HG02642 (cell line): Measurements from ENCODE around the gene NTRK2.

ENCODE experiments used
- ATAC-seq: cut with Tn5 transposase; IDR thresholded peaks from one replicate; pipeline ENCODE4 v1.9.1; 2021; ENCODE audit warnings: mild to moderate bottlenecking; ENCODE audit not compliant: unreplicated experiment, poor library complexity

NTRK2 gene

GRCh38 chr9:84921175-84921574 is 251.6 kb downstream of the NTRK2 start:
- ATAC-seq: no peak

GRCh38 chr9:84922051-84922450 is 252.5 kb downstream of the NTRK2 start:
- no peak for ATAC-seq

GRCh38 chr9:84924266-84924665 is 254.7 kb downstream of the NTRK2 start:
- no peak for ATAC-seq

GRCh38 chr9:84925225-84925872 is 255.8 kb downstream of the NTRK2 start:
- ATAC-seq: no peak

GRCh38 chr9:84926793-84927192 is 257.3 kb downstream of the NTRK2 start:
- ATAC-seq: no peak

- no peak for ATAC-seq
Observed at GRCh38 chr9:84928419-84928818, 258.9 kb downstream of the NTRK2 start.

- no peak for ATAC-seq
Observed at GRCh38 chr9:84929068-84929467, 259.5 kb downstream of the NTRK2 start.

GRCh38 chr9:84932915-84933527 is 263.5 kb downstream of the NTRK2 start:
- ATAC-seq: no peak

- no peak for ATAC-seq
Observed at GRCh38 chr9:84935528-84936117, 266.1 kb downstream of the NTRK2 start.

GRCh38 chr9:84937180-84937579 is 267.7 kb downstream of the NTRK2 start:
- ATAC-seq: no peak

GRCh38 chr9:84937581-84937980 is 268.1 kb downstream of the NTRK2 start:
- ATAC-seq: no peak

GRCh38 chr9:84939774-84940173 is 270.2 kb downstream of the NTRK2 start:
- ATAC-seq: no peak

GRCh38 chr9:84940294-84940693 is 270.8 kb downstream of the NTRK2 start:
- no peak for ATAC-seq

- ATAC-seq: no peak
Observed at GRCh38 chr9:84941792-84942191, 272.3 kb downstream of the NTRK2 start.

GRCh38 chr9:84943482-84944050 is 274.0 kb downstream of the NTRK2 start:
- no peak for ATAC-seq

- no peak for ATAC-seq
Observed at GRCh38 chr9:84945878-84946538, 276.5 kb downstream of the NTRK2 start.

- no peak for ATAC-seq
Observed at GRCh38 chr9:84947412-84947972, 278.0 kb downstream of the NTRK2 start.

- ATAC-seq: no peak
Observed at GRCh38 chr9:84949258-84949657, 279.7 kb downstream of the NTRK2 start.

- ATAC-seq: no peak
Observed at GRCh38 chr9:84949971-84950370, 280.4 kb downstream of the NTRK2 start.

GRCh38 chr9:84950879-84951811 is 281.6 kb downstream of the NTRK2 start:
- no peak for ATAC-seq
